Measurements from ENCODE around the gene FFAR3. TPM values are rescaled to one million over a fixed set of nuclear protein-coding genes. Genes with fewer than 3 reads are reported as not detected.
A peak's percentile ranks its signal among the peaks of the same experiment; 100 is the strongest.
"Not testable (repeated sequence)": the region's sequence is repeated elsewhere in the genome, so short reads cannot be mapped to it uniquely, and the experiment has no call there.

Gene FFAR3
- total and polyA plus RNA-seq, 2 of the 13 experiments (the other 11 are each of a cell fraction or from before 2014, with no cell fraction given), result not detected

DNA sequence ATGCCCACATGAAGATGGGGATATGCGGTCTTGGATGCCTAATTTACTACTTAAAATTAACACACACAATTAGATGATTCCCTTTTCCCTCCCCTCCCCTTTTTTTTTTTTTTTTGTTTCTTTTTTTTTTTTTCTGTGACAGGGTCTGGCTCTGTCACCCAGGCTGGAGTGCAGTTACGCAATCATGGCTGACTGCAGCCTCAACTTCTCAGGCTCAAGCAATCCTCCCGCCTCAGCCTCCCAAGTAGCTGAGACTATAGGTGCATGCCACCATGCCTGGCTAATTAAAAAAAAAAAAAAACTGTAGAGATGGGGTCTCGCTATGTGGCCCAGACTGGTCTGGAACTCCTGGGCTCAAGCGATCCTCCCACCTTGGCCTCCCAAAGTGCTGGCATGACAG, 21.3 kb downstream of the FFAR3 start:
- H2AFZ ChIP-seq (ENCODE audit: low read length); H3K79me2 ChIP-seq (ENCODE audit: insufficient read depth, low read length); H3K9ac ChIP-seq (ENCODE audit: insufficient read depth, low read depth, low read length); H3K36me3 ChIP-seq (replicated peaks in 1 of 2; ENCODE audit: control insufficient read depth in 1 of 2, insufficient read depth in 2 of 2, low read length in 2 of 2); CTCF ChIA-PET (ENCODE audit: low intra/inter-chr PET ratio, low total read pairs); H3K4me3 ChIP-seq (replicated peaks in 1 of 3; ENCODE audit: insufficient read depth in 1 of 3, low read depth in 2 of 3, low read length in 3 of 3); DNase-seq (ENCODE audit: low spot score); ATAC-seq; intact Hi-C loops (cut with micrococcal nuclease; ENCODE audit: unreplicated experiment); H4K20me1 ChIP-seq (ENCODE audit: insufficient read depth, low read length); H3K27me3 ChIP-seq (ENCODE audit: control insufficient read depth in 1 of 2, insufficient read depth in 2 of 2, low read length in 2 of 2); in situ Hi-C loops (cut with HindIII; ENCODE audit: extremely low pct_ligation_motif_present, low pct_unique_long_range_greater_than_20kb); FAIRE-seq; BruUV-seq (replicated peaks); H3K9me3 ChIP-seq (ENCODE audit: low read length): not testable (repeated sequence)
- Histone ChIP-seq H3K4me1 (ENCODE audit: insufficient read depth, low read length) (peaks cover 64% of the 10 kb centered on the region), H3K27ac (ENCODE audit: extremely low read length, insufficient read depth, low read length) (peak overlapping the region; percentile 65), H3K4me2 (ENCODE audit: low read depth, low read length) (peak overlapping the region; percentile 46; the same call in 1 of the 2 replicates)
- 74% methylated on average over 5 of the region's 5 CpGs for WGBS (ENCODE audit: low lambda C conversion rate)
- POLR2A ChIA-PET, result interaction anchor here (1.4 kb wide), 1 partner anchor 41 kb away, joined by 4 read pairs; no protein-coding TSS in a partner anchor
- TF ChIP-seq CEBPG (CRISPR knock-in tag; IDR thresholded peaks at IDR 0.05) (peak; percentile 45), CEBPB (IDR thresholded peaks at IDR 0.05; ENCODE audit: borderline replicate concordance, low read depth, low read length) (peak; percentile 66)
- TF ChIP-seq, protein P1, sequence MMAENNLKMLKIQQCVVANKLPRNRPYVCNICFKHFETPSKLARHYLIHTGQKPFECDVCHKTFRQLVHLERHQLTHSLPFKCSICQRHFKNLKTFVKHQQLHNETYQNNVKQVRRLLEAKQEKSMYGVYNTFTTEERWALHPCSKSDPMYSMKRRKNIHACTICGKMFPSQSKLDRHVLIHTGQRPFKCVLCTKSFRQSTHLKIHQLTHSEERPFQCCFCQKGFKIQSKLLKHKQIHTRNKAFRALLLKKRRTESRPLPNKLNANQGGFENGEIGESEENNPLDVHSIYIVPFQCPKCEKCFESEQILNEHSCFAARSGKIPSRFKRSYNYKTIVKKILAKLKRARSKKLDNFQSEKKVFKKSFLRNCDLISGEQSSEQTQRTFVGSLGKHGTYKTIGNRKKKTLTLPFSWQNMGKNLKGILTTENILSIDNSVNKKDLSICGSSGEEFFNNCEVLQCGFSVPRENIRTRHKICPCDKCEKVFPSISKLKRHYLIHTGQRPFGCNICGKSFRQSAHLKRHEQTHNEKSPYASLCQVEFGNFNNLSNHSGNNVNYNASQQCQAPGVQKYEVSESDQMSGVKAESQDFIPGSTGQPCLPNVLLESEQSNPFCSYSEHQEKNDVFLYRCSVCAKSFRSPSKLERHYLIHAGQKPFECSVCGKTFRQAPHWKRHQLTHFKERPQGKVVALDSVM (CRISPR knock-in tag; IDR thresholded peaks at IDR 0.05), result peak; percentile 90

DNA sequence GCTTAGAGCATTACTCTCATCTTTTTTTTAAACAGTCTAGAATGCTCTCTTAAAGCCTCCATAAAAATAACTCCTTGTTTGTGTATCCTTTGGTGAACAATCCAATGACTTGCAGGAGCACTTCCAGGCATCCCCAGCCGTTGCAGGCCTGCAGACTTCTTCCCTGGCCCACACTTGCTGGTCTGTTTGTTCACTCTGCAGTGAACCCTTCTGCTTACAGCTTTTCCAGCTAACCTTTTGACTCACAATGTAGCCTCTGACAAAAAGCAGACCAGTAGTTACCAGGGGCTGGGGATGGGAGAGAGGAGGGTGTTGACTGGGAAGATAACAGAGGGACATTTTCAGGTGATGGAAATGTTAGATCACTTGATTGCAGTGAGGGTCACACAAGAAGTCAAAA, 21.7 kb downstream of the FFAR3 start:
- 0% methylated on average over 1 of the region's 1 CpG for WGBS (ENCODE audit: low lambda C conversion rate)
- CTCF ChIA-PET (ENCODE audit: low intra/inter-chr PET ratio, low total read pairs), result no interaction called here
- intact Hi-C loops (cut with micrococcal nuclease; ENCODE audit: unreplicated experiment), result no loop called here
- TF ChIP-seq ZMAT3 (CRISPR knock-in tag; conservative IDR thresholded peaks at IDR 0.05) (0 out of 2 replicates have a peak, but pooled peaks have one; percentile 21), ZNF124 (CRISPR knock-in tag; IDR thresholded peaks at IDR 0.05) (0 out of 2 replicates have a peak, but pooled peaks have one; percentile 12), KLF9 (CRISPR knock-in tag; IDR thresholded peaks at IDR 0.05; ENCODE audit: low read depth) (0 out of 2 replicates have a peak, but pooled peaks have one; percentile 19), CHD4 (IDR thresholded peaks at IDR 0.05; ENCODE audit: borderline replicate concordance, low read length) (peak; percentile 83), HOXA9 (CRISPR knock-in tag; IDR thresholded peaks at IDR 0.05; ENCODE audit: borderline replicate concordance) (peak; percentile 31; the same call in 1 of the 2 replicates), MYC (CRISPR knock-in tag; IDR thresholded peaks at IDR 0.05; ENCODE audit: borderline replicate concordance) (no peak), SIX1 (CRISPR knock-in tag; IDR thresholded peaks at IDR 0.05; ENCODE audit: borderline replicate concordance) (no peak)
- TF ChIP-seq, protein P2, sequence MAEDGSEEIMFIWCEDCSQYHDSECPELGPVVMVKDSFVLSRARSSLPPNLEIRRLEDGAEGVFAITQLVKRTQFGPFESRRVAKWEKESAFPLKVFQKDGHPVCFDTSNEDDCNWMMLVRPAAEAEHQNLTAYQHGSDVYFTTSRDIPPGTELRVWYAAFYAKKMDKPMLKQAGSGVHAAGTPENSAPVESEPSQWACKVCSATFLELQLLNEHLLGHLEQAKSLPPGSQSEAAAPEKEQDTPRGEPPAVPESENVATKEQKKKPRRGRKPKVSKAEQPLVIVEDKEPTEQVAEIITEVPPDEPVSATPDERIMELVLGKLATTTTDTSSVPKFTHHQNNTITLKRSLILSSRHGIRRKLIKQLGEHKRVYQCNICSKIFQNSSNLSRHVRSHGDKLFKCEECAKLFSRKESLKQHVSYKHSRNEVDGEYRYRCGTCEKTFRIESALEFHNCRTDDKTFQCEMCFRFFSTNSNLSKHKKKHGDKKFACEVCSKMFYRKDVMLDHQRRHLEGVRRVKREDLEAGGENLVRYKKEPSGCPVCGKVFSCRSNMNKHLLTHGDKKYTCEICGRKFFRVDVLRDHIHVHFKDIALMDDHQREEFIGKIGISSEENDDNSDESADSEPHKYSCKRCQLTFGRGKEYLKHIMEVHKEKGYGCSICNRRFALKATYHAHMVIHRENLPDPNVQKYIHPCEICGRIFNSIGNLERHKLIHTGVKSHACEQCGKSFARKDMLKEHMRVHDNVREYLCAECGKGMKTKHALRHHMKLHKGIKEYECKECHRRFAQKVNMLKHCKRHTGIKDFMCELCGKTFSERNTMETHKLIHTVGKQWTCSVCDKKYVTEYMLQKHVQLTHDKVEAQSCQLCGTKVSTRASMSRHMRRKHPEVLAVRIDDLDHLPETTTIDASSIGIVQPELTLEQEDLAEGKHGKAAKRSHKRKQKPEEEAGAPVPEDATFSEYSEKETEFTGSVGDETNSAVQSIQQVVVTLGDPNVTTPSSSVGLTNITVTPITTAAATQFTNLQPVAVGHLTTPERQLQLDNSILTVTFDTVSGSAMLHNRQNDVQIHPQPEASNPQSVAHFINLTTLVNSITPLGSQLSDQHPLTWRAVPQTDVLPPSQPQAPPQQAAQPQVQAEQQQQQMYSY (CRISPR knock-in tag; IDR thresholded peaks at IDR 0.05), result no peak
- TF ChIP-seq, protein P3, sequence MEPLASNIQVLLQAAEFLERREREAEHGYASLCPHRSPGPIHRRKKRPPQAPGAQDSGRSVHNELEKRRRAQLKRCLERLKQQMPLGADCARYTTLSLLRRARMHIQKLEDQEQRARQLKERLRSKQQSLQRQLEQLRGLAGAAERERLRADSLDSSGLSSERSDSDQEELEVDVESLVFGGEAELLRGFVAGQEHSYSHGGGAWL (CRISPR knock-in tag; IDR thresholded peaks at IDR 0.05), result 0 out of 2 replicates have a peak, but pooled peaks have one; percentile 1

More for the DNA sequence above, 21.7 kb downstream of the FFAR3 start:
- Histone ChIP-seq H3K9me3 (ENCODE audit: low read length) (peaks cover 4% of the 10 kb centered on the region; the same call in 1 of the 2 replicates), H3K4me3 (replicated peaks in 1 of 3; ENCODE audit: insufficient read depth in 1 of 3, low read depth in 2 of 3, low read length in 3 of 3) (no peak overlapping the region; a peak in 1 of 6 replicates), H2AFZ (ENCODE audit: low read length) (no peak overlapping the region), H3K27ac (ENCODE audit: extremely low read length, insufficient read depth, low read length) (peak overlapping the region; percentile 65), H3K9ac (ENCODE audit: insufficient read depth, low read depth, low read length) (no peak overlapping the region), H3K27me3 (ENCODE audit: control insufficient read depth in 1 of 2, insufficient read depth in 2 of 2, low read length in 2 of 2) (no peaks in the 10 kb centered on the region), H3K4me2 (ENCODE audit: low read depth, low read length) (peak overlapping the region; percentile 46), H4K20me1 (ENCODE audit: insufficient read depth, low read length) (no peaks in the 10 kb centered on the region), H3K4me1 (ENCODE audit: insufficient read depth, low read length) (peaks cover 60% of the 10 kb centered on the region), H3K36me3 (replicated peaks in 1 of 2; ENCODE audit: control insufficient read depth in 1 of 2, insufficient read depth in 2 of 2, low read length in 2 of 2) (no peaks in the 10 kb centered on the region), H3K79me2 (ENCODE audit: insufficient read depth, low read length) (no peaks in the 10 kb centered on the region)
- in situ Hi-C loops (cut with HindIII; ENCODE audit: extremely low pct_ligation_motif_present, low pct_unique_long_range_greater_than_20kb), result no loop called here
- DNase-seq (ENCODE audit: low spot score) (peak; percentile 35), ATAC-seq (peak; percentile 73), FAIRE-seq (no peak)
- no TSS peak for BruUV-seq (replicated peaks)
- POLR2A ChIA-PET, result interaction anchor here (1.4 kb wide), 1 partner anchor 41 kb away, joined by 4 read pairs; no protein-coding TSS in a partner anchor
